NCI-H1092 treated with DMSO at 0.1 percent for 48 hours (cell line): ENCODE data around the gene ATRNL1.

Experiments used
- DNase-seq: peaks from one replicate; lab custom pipeline; 2025; lab: John Stamatoyannopoulos, UW

The ATRNL1 gene

GRCh38 chr10:115898242-115898641, 805.1 kb downstream of the ATRNL1 start:
- DNase-seq, result no peak

GRCh38 chr10:115902596-115902995, 809.4 kb downstream of the ATRNL1 start:
- no peak for DNase-seq

- no peak for DNase-seq
These were observed 810.0 kb downstream of the ATRNL1 start for GRCh38 chr10:115903207-115903606.

GRCh38 chr10:115903845-115904244, 810.7 kb downstream of the ATRNL1 start:
- no peak for DNase-seq

GRCh38 chr10:115909037-115909436, 815.9 kb downstream of the ATRNL1 start:
- DNase-seq, result no peak

GRCh38 chr10:115909962-115910731, 817.0 kb downstream of the ATRNL1 start:
- no peak for DNase-seq

- DNase-seq, result no peak
These were observed 821.3 kb downstream of the ATRNL1 start for GRCh38 chr10:115914475-115914874.

- DNase-seq, result no peak
These were observed 822.3 kb downstream of the ATRNL1 start for GRCh38 chr10:115915429-115915828.

- no peak for DNase-seq
These were observed 825.6 kb downstream of the ATRNL1 start for GRCh38 chr10:115918812-115919211.

- no peak for DNase-seq
These were observed 828.6 kb downstream of the ATRNL1 start for GRCh38 chr10:115921795-115922194.

- DNase-seq, result no peak
These were observed 838.1 kb downstream of the ATRNL1 start for GRCh38 chr10:115931309-115931708.

GRCh38 chr10:115932099-115932498, 838.9 kb downstream of the ATRNL1 start:
- DNase-seq, result no peak

GRCh38 chr10:115933098-115933497, 839.9 kb downstream of the ATRNL1 start:
- DNase-seq, result no peak

GRCh38 chr10:115935731-115936130, 842.6 kb downstream of the ATRNL1 start:
- no peak for DNase-seq

- DNase-seq, result no peak
These were observed 844.0 kb downstream of the ATRNL1 start for GRCh38 chr10:115936926-115937767.

- DNase-seq, result no peak
These were observed 844.5 kb downstream of the ATRNL1 start for GRCh38 chr10:115937768-115938056.

GRCh38 chr10:115939101-115939854, 846.1 kb downstream of the ATRNL1 start:
- no peak for DNase-seq

- no peak for DNase-seq
These were observed 848.2 kb downstream of the ATRNL1 start for GRCh38 chr10:115941361-115941771.

- DNase-seq, result no peak
These were observed 848.9 kb downstream of the ATRNL1 start for GRCh38 chr10:115942101-115942500.

GRCh38 chr10:115944538-115944937, 851.4 kb downstream of the ATRNL1 start:
- DNase-seq, result no peak

GRCh38 chr10:115945701-115946445, 852.7 kb downstream of the ATRNL1 start:
- no peak for DNase-seq

GRCh38 chr10:115947104-115947503, 853.9 kb downstream of the ATRNL1 start:
- no peak for DNase-seq
